GM18909 (cell line): ENCODE measurements around the gene POLD1.
A peak's percentile ranks its signal among the peaks of the same experiment; 100 is the strongest.
"Not testable (repeated sequence)": the region's sequence is repeated elsewhere in the genome, so short reads cannot be mapped to it uniquely, and the experiment has no call there.

ENCODE experiments used
- ATAC-seq: cut with Tn5 transposase; IDR thresholded peaks from one replicate; pipeline ENCODE4 v1.9.1; 2021; ENCODE audit warnings: mild to moderate bottlenecking; ENCODE audit not compliant: unreplicated experiment, poor library complexity

Gene POLD1

GRCh38 chr19:50383852-50384684, at the start of gene POLD1:
Gene POLD1 (plus strand): TSS chr19:50384347. CDS start chr19:50398852, 14,505 bp downstream.
- peak; percentile 86 for ATAC-seq

- no peak for ATAC-seq
These were observed 49.3 kb upstream of the POLD1 start for GRCh38 chr19:50334741-50335421.

GRCh38 chr19:50337031-50337430, 47.1 kb upstream of the POLD1 start:
- not testable (repeated sequence) for ATAC-seq

- no peak for ATAC-seq
These were observed 43.8 kb upstream of the POLD1 start for GRCh38 chr19:50340331-50340730.

GRCh38 chr19:50341091-50341564, 43.0 kb upstream of the POLD1 start:
- ATAC-seq, result no peak

- no peak for ATAC-seq
These were observed 39.4 kb upstream of the POLD1 start for GRCh38 chr19:50344661-50345318.

- ATAC-seq, result not testable (repeated sequence)
These were observed 37.0 kb upstream of the POLD1 start for GRCh38 chr19:50347089-50347581.

GRCh38 chr19:50349277-50350057, 34.7 kb upstream of the POLD1 start:
- ATAC-seq, result no peak

GRCh38 chr19:50352242-50352641, 31.9 kb upstream of the POLD1 start:
- ATAC-seq, result no peak

GRCh38 chr19:50353487-50353880, 30.7 kb upstream of the POLD1 start:
- ATAC-seq, result not testable (repeated sequence)

- no peak for ATAC-seq
These were observed 27.4 kb upstream of the POLD1 start for GRCh38 chr19:50356691-50357177.

GRCh38 chr19:50357178-50358100, 26.7 kb upstream of the POLD1 start:
- ATAC-seq, result no peak

GRCh38 chr19:50358483-50359327, 25.4 kb upstream of the POLD1 start:
- no peak for ATAC-seq

GRCh38 chr19:50359328-50359818, 24.8 kb upstream of the POLD1 start:
- no peak for ATAC-seq

- ATAC-seq, result no peak
These were observed 22.7 kb upstream of the POLD1 start for GRCh38 chr19:50361290-50362029.

GRCh38 chr19:50362030-50362412, 22.1 kb upstream of the POLD1 start:
- no peak for ATAC-seq
